MCF 10A (cell line): ENCODE results near the gene INO80B. TPM values are rescaled to one million over a fixed set of nuclear protein-coding genes. Genes with fewer than 3 reads are reported as not detected.

Experiments used
- BruUV-seq: library from RNA; stranded (reverse); fragments of 400-500 nt; replicated peaks from 2 replicates; lab custom pipeline; 2021; lab: Mats Ljungman, UMichigan
- CTCF ChIA-PET: fragments of 300-600 bp; sonication (Branson Sonifier 250); formaldehyde crosslinking; extraction: SDS; loops from one replicate; lab custom pipeline; 2021; ENCODE audit warnings: antibody characterized with exemption, inconsistent platforms; lab: Yijun Ruan, JAX
- POLR2A ChIA-PET: fragments of 300-600, 350-650 bp; sonication (Branson Sonifier 250); formaldehyde crosslinking; extraction: SDS; loops from one replicate; lab custom pipeline; 2020; ENCODE audit warnings: antibody characterized with exemption, inconsistent platforms; lab: Yijun Ruan, JAX
- DNase-seq: peaks from one replicate; pipeline ENCODE4 v3.0.0-alpha.2; 2018; ENCODE audit not compliant: unreplicated experiment
- H3K27ac Mint-ChIP-seq: one replicate; pipeline ENCODE4 v1.8.0; 2022; ENCODE audit warnings: mild to moderate bottlenecking, low read depth, mixed read lengths; ENCODE audit not compliant: unreplicated experiment
- H3K27me3 Mint-ChIP-seq: one replicate; pipeline ENCODE4 v1.8.0; 2022; ENCODE audit warnings: mixed read lengths; ENCODE audit not compliant: insufficient read depth, unreplicated experiment
- H3K36me3 Mint-ChIP-seq: one replicate; pipeline ENCODE4 v1.8.0; 2022; ENCODE audit warnings: mild to moderate bottlenecking, moderate library complexity, mixed read lengths; ENCODE audit not compliant: insufficient read depth, unreplicated experiment
- H3K4me1 Mint-ChIP-seq: one replicate; pipeline ENCODE4 v1.8.0; 2022; ENCODE audit warnings: mixed read lengths; ENCODE audit not compliant: insufficient read depth, unreplicated experiment
- H3K4me3 Mint-ChIP-seq: one replicate; pipeline ENCODE4 v1.8.0; 2022; ENCODE audit warnings: mild to moderate bottlenecking, moderate library complexity, mixed read lengths; ENCODE audit not compliant: unreplicated experiment
- H3K9me3 Mint-ChIP-seq: one replicate; pipeline ENCODE4 v1.8.0; 2022; ENCODE audit warnings: mixed read lengths; ENCODE audit not compliant: unreplicated experiment
- intact Hi-C: fragments of 100-400 bp; cut with micrococcal nuclease; formaldehyde crosslinking; loops from 2 replicates; pipeline ENCODE4 v1.14.1; 2022
- total RNA-seq: library from RNA; stranded (reverse); gene quantifications from 2 replicates; pipeline ENCODE4 v1.2.3, GENCODE V29; 2022
- TF ChIP-seq, protein P1 (sequence below): fragments of 200-600 bp; IDR thresholded peaks from one replicate; pipeline ENCODE4 v1.8.0; 2022; ENCODE audit warnings: antibody characterized with exemption, mild to moderate bottlenecking; ENCODE audit not compliant: unreplicated experiment

INO80B gene
- total RNA-seq, 1 experiment from 2014 or later, result 36.0 TPM

DNA sequence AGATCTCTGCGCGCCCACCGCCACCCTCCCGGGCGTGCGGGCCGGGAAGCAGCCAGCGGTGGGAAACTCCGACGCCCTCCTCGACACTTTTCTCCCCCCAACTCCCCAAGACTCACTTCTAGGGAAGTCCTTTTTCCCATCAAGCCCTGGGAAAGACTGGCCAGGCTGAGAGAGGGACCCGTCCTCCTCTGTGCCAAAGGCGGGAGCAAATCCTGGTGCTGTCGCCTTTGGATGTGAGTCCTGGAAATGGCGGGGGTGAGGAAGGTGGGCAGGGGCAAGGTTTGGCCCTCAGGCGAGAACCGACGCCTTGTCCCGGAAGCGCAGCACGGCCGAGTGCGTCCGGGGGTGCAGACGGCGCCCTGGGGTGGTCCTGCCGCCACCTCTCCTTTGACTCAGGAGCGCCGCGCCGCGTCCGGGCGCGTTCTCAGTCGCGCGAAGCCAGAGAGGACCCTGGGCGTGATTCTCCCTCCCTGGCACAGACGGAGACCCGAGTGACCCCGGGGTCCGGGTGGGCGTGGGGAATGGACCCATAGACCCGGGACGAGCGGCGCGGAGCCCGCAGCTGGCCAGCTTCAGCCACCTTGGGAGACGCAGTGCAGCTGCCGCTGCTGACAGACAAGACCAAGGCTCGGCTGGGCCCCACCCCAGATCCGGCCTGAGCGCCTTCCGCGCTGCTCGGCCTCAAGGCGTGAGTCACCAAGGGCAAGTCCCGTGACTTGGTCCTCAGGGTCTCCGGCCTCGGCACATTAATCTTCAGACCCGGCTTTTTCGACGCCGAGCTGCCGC is 48.0 kb downstream of the INO80B start:
- H3K27ac Mint-ChIP-seq, result no peak overlapping the region
- ChIA-PET POLR2A (interaction anchor here (0.7 to 8.6 kb wide), 2 partner anchors 10 to 27 kb away, joined by 4 to 135 read pairs; partner anchors contain the start of genes AUP1, DQX1 and HTRA2), CTCF (interaction anchor here (4.5 kb wide), 1 partner anchor 85 kb away, joined by 22 read pairs; no protein-coding TSS in a partner anchor)
- peaks cover 16% of the 10 kb centered on the region for H3K27me3 Mint-ChIP-seq
- no TSS peak for BruUV-seq
- intact Hi-C loops, result no loop called here
- TF ChIP-seq, protein P1, sequence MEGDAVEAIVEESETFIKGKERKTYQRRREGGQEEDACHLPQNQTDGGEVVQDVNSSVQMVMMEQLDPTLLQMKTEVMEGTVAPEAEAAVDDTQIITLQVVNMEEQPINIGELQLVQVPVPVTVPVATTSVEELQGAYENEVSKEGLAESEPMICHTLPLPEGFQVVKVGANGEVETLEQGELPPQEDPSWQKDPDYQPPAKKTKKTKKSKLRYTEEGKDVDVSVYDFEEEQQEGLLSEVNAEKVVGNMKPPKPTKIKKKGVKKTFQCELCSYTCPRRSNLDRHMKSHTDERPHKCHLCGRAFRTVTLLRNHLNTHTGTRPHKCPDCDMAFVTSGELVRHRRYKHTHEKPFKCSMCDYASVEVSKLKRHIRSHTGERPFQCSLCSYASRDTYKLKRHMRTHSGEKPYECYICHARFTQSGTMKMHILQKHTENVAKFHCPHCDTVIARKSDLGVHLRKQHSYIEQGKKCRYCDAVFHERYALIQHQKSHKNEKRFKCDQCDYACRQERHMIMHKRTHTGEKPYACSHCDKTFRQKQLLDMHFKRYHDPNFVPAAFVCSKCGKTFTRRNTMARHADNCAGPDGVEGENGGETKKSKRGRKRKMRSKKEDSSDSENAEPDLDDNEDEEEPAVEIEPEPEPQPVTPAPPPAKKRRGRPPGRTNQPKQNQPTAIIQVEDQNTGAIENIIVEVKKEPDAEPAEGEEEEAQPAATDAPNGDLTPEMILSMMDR, result no peak
- H3K4me3 Mint-ChIP-seq, result no peak overlapping the region
- H3K4me1 Mint-ChIP-seq, result peaks cover 31% of the 10 kb centered on the region
- peaks cover 52% of the 10 kb centered on the region for H3K36me3 Mint-ChIP-seq
- H3K9me3 Mint-ChIP-seq, result no peaks in the 10 kb centered on the region
- DNase-seq, result no peak

DNA sequence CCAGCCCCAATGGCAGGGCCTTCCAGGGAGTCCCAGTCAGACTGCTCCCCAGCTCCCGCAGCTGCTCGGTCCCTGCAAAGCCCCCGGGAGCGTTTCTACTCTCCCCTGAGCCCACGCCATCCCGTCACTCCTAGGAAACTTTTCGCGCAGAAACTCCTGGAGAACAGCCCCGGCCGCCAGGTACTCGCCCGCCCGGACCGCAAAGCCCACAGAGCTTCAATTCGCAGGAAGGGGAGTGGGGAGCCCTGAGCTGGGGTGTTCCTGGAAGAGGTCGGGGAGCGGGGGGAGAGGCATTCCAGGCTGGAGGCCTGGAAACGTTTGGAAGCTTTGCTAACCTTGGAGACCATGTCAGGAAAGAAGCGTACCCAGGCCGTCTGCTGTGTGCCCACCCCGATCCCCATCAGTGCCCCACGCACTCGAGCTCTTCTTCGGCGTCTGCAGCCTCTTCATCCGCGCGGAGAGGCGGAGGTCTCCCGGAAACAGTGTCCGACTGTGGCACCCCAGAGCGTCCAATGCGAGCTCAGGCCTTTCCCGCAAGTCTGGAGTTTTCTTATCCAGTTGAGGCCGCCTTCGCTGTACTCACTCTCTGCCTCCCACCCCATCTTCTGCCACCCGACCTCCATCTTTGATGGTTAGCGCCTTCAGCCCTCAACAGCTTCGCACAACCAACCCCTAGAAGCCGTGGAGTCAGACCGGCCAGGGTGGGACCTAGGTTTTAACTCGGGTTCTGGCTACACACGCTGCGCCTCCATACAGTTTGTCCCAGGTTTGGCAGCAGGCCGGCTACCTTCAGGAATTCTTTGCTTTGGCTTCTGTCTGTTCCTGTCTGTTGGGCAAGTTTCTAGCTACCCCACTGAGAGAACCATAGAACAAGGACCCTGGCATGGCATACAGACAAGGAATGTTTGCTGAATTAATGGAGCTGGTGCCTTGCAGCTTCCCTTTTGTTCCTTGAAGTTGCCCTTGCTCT is 48.9 kb downstream of the INO80B start:
- ChIA-PET CTCF (interaction anchor here (1.0 to 4.5 kb wide), 2 partner anchors 20 to 84 kb away, joined by 4 to 22 read pairs; no protein-coding TSS in a partner anchor), POLR2A (interaction anchor here (0.6 to 8.6 kb wide), 4 partner anchors 11 to 64 kb away, joined by 3 to 135 read pairs (median 4); partner anchors contain the start of genes AUP1, DQX1 and HTRA2)
- Mint-ChIP-seq H3K9me3 (no peaks in the 10 kb centered on the region), H3K4me1 (peaks cover 31% of the 10 kb centered on the region), H3K4me3 (no peak overlapping the region), H3K36me3 (peaks cover 52% of the 10 kb centered on the region), H3K27ac (no peak overlapping the region), H3K27me3 (peaks cover 7% of the 10 kb centered on the region)
- no TSS peak for BruUV-seq
- DNase-seq, result no peak
- intact Hi-C loops, result no loop called here
- TF ChIP-seq, protein P1, result no peak

DNA sequence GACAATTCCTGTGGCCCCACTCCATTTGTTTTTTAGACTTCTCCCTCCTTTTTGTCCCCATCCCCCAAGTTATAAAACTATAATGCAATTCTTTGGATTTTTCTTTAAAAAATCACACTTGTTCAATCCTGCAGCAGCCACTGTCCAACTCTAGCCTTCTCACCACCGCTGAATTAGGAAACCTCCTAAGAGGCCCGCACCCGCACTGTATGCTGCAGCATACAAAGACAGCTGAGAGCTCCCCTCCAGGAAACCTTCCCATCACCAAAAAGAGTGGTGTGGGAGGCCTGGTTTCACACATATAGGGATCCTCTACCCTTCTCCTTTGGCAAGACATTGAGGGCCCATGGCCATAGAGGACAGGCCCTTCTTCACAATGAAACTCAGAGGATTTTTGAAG is 49.7 kb downstream of the INO80B start:
- TF ChIP-seq, protein P1, result no peak

More for the DNA sequence above, 49.7 kb downstream of the INO80B start:
- ChIA-PET CTCF (interaction anchor here (1.0 to 4.5 kb wide), 2 partner anchors 21 to 83 kb away, joined by 4 to 22 read pairs; no protein-coding TSS in a partner anchor), POLR2A (interaction anchor here (0.6 to 8.6 kb wide), 3 partner anchors 25 to 327 kb away, joined by 3 to 135 read pairs (median 3); partner anchors contain the start of genes AUP1, DQX1 and HTRA2)
- no peaks in the 10 kb centered on the region for H3K9me3 Mint-ChIP-seq
- H3K27me3 Mint-ChIP-seq, result no peaks in the 10 kb centered on the region
- H3K36me3 Mint-ChIP-seq, result peaks cover 52% of the 10 kb centered on the region
- intact Hi-C loops, result no loop called here
- peak overlapping the region; percentile 88 for H3K4me3 Mint-ChIP-seq
- no TSS peak for BruUV-seq
- DNase-seq, result no peak
- H3K27ac Mint-ChIP-seq, result no peak overlapping the region
- peaks cover 28% of the 10 kb centered on the region for H3K4me1 Mint-ChIP-seq
